HepG2 (cell line): ENCODE results near the gene RHOT2. TPM values are rescaled to one million over a fixed set of nuclear protein-coding genes. Genes with fewer than 3 reads are reported as not detected.

ENCODE experiments used
- AKAP8 ChIP-seq: sonication (generic); formaldehyde crosslinking; IDR thresholded peaks from 2 replicates; pipeline ENCODE4 v1.5.1; 2020; ENCODE audit warnings: mild to moderate bottlenecking, missing genetic modification reagents
- CHD4 ChIP-seq: fragments of 200-600 bp; sonication (generic); IDR thresholded peaks from 2 replicates; pipeline ENCODE4 v1.7.0; 2017; ENCODE audit warnings: mild to moderate bottlenecking, low read length, borderline replicate concordance
- FOXC1 ChIP-seq: sonication (generic); formaldehyde crosslinking; IDR thresholded peaks from 2 replicates; pipeline ENCODE4 v1.8.0; 2022; ENCODE audit warnings: mild to moderate bottlenecking, missing genetic modification reagents, borderline replicate concordance
- HIVEP1 ChIP-seq: sonication (generic); formaldehyde crosslinking; IDR thresholded peaks from 2 replicates; pipeline ENCODE4 v1.4.0; 2020; ENCODE audit warnings: mild to moderate bottlenecking, missing genetic modification reagents
- HOXA9 ChIP-seq: sonication (generic); formaldehyde crosslinking; IDR thresholded peaks from 2 replicates; pipeline ENCODE4 v1.8.1; 2022; ENCODE audit warnings: missing genetic modification reagents, mild to moderate bottlenecking, moderate library complexity, borderline replicate concordance
- KDM3A ChIP-seq: IDR thresholded peaks from 2 replicates; pipeline ENCODE4 v1.6.1; 2018; ENCODE audit warnings: low read depth, missing compliant biosample characterization
- KLF11 ChIP-seq: IDR thresholded peaks from 2 replicates; pipeline ENCODE4 v1.6.1; 2016; ENCODE audit warnings: missing compliant biosample characterization
- LBX2 ChIP-seq: sonication (generic); formaldehyde crosslinking; IDR thresholded peaks from 2 replicates; pipeline ENCODE4 v1.5.0; 2020; ENCODE audit warnings: missing genetic modification reagents, mild to moderate bottlenecking, borderline replicate concordance
- MED13 ChIP-seq: sonication (generic); formaldehyde crosslinking; IDR thresholded peaks from 2 replicates; pipeline ENCODE4 v1.5.0; 2020; ENCODE audit warnings: missing genetic modification reagents
- NRL ChIP-seq: sonication (generic); formaldehyde crosslinking; IDR thresholded peaks from 2 replicates; pipeline ENCODE4 v1.5.0; 2020; ENCODE audit warnings: missing genetic modification reagents, mild to moderate bottlenecking, moderate library complexity, borderline replicate concordance
- PCBP2 ChIP-seq: fragments of 200-400 bp; formaldehyde crosslinking; optimal IDR thresholded peaks from 2 replicates; pipeline ENCODE3; 2018; ENCODE audit warnings: low read length, low read depth; ENCODE audit not compliant: poor library complexity, severe bottlenecking
- SMC3 ChIP-seq: IDR thresholded peaks from 2 replicates; pipeline ENCODE4 v1.6.1; 2011; ENCODE audit warnings: low read length, improper control_type of control experiment
- SNRNP70 ChIP-seq: fragments of 200-400 bp; formaldehyde crosslinking; IDR thresholded peaks from 2 replicates; pipeline ENCODE4 v1.6.1; 2017; ENCODE audit warnings: mild to moderate bottlenecking, low read depth, low read length, moderate library complexity
- TEAD2 ChIP-seq: sonication (generic); formaldehyde crosslinking; IDR thresholded peaks from 2 replicates; pipeline ENCODE4 v1.9.0; 2021; ENCODE audit warnings: missing genetic modification reagents
- ZEB1 ChIP-seq: IDR thresholded peaks from 2 replicates; pipeline ENCODE4 v1.6.1; 2012; ENCODE audit warnings: mild to moderate bottlenecking, low read depth, inconsistent platforms; ENCODE audit not compliant: insufficient replicate concordance
- ZNF558 ChIP-seq: sonication (generic); formaldehyde crosslinking; IDR thresholded peaks from 2 replicates; pipeline ENCODE4 v1.9.0; 2022; ENCODE audit warnings: mild to moderate bottlenecking, missing genetic modification reagents, borderline replicate concordance
- ZNF562 ChIP-seq: sonication (generic); formaldehyde crosslinking; IDR thresholded peaks from 2 replicates; pipeline ENCODE4 v1.8.0; 2022; ENCODE audit warnings: missing genetic modification reagents, borderline replicate concordance
- polyA plus RNA-seq, 8 experiments: library from polyadenylated mRNA; depleted of rRNA in 3 of 8; stranded (reverse) in 7 of 8; unstranded in 1 of 8; fragments of >200 nt; fragmentation: Illumina TruSeq in 4 of 8; extraction: Trizol in 4 of 8; gene quantifications; 2 replicates each; pipeline versions ENCODE4 v1.2.1 to v1.2.3, GENCODE V29; 2011 to 2016; ENCODE audit warnings: low read depth in 4 of 8, missing spikeins in 1 of 8, mixed read lengths in 1 of 8; ENCODE audit not compliant: insufficient read depth in 1 of 8
- total RNA-seq, 5 experiments: library from RNA; depleted of rRNA; stranded (reverse); fragments of >200 nt; fragmentation: Illumina TruSeq; extraction: Trizol; gene quantifications; 2 replicates each; pipeline ENCODE4 v1.2.3, GENCODE V29; 2016; ENCODE audit warnings: low read depth in 1 of 5
- TF ChIP-seq, protein P1 (sequence below): sonication (generic); formaldehyde crosslinking; IDR thresholded peaks from 2 replicates; pipeline ENCODE4 v1.5.1; 2020; ENCODE audit warnings: missing genetic modification reagents, mild to moderate bottlenecking, borderline replicate concordance
- TF ChIP-seq, protein P2 (sequence below): sonication (generic); formaldehyde crosslinking; IDR thresholded peaks from 2 replicates; pipeline ENCODE4 v1.4.0; 2020; ENCODE audit warnings: mild to moderate bottlenecking, missing genetic modification reagents, borderline replicate concordance
- TF ChIP-seq, protein P3 (sequence below): sonication (generic); formaldehyde crosslinking; IDR thresholded peaks from 2 replicates; pipeline ENCODE4 v1.9.0; 2022; ENCODE audit warnings: missing genetic modification reagents, mild to moderate bottlenecking, borderline replicate concordance

Gene RHOT2
- total and polyA plus RNA-seq, 2 of the 13 experiments (the other 11 are each of a cell fraction or from before 2014, with no cell fraction given) = 63.6 to 76.9 TPM

- TF ChIP-seq ZNF562 (CRISPR knock-in tag) (peak; percentile 56; the same call in 1 of the 2 replicates), PCBP2 (no peak), TEAD2 (peak; percentile 81; the same call in 1 of the 2 replicates), KDM3A (peak; percentile 83), AKAP8 (peak; percentile 97), SNRNP70 (no peak), MED13 (CRISPR knock-in tag) (no peak; the same call in 1 of the 2 replicates), CHD4 (no peak), KLF11 (CRISPR knock-in tag) (no peak), FOXC1 (CRISPR knock-in tag) (peak; percentile 98), NRL (CRISPR knock-in tag) (peak; percentile 98), ZEB1 (no peak), ZNF558 (peak; percentile 79; the same call in 1 of the 2 replicates), HOXA9 (CRISPR knock-in tag) (no peak), LBX2 (CRISPR knock-in tag) (peak; percentile 76; the same call in 1 of the 2 replicates), SMC3 (no peak), HIVEP1 (CRISPR knock-in tag) (peak; percentile 99)
- TF ChIP-seq, protein P1, sequence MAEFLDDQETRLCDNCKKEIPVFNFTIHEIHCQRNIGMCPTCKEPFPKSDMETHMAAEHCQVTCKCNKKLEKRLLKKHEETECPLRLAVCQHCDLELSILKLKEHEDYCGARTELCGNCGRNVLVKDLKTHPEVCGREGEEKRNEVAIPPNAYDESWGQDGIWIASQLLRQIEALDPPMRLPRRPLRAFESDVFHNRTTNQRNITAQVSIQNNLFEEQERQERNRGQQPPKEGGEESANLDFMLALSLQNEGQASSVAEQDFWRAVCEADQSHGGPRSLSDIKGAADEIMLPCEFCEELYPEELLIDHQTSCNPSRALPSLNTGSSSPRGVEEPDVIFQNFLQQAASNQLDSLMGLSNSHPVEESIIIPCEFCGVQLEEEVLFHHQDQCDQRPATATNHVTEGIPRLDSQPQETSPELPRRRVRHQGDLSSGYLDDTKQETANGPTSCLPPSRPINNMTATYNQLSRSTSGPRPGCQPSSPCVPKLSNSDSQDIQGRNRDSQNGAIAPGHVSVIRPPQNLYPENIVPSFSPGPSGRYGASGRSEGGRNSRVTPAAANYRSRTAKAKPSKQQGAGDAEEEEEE (CRISPR knock-in tag) = no peak
- TF ChIP-seq, protein P2, sequence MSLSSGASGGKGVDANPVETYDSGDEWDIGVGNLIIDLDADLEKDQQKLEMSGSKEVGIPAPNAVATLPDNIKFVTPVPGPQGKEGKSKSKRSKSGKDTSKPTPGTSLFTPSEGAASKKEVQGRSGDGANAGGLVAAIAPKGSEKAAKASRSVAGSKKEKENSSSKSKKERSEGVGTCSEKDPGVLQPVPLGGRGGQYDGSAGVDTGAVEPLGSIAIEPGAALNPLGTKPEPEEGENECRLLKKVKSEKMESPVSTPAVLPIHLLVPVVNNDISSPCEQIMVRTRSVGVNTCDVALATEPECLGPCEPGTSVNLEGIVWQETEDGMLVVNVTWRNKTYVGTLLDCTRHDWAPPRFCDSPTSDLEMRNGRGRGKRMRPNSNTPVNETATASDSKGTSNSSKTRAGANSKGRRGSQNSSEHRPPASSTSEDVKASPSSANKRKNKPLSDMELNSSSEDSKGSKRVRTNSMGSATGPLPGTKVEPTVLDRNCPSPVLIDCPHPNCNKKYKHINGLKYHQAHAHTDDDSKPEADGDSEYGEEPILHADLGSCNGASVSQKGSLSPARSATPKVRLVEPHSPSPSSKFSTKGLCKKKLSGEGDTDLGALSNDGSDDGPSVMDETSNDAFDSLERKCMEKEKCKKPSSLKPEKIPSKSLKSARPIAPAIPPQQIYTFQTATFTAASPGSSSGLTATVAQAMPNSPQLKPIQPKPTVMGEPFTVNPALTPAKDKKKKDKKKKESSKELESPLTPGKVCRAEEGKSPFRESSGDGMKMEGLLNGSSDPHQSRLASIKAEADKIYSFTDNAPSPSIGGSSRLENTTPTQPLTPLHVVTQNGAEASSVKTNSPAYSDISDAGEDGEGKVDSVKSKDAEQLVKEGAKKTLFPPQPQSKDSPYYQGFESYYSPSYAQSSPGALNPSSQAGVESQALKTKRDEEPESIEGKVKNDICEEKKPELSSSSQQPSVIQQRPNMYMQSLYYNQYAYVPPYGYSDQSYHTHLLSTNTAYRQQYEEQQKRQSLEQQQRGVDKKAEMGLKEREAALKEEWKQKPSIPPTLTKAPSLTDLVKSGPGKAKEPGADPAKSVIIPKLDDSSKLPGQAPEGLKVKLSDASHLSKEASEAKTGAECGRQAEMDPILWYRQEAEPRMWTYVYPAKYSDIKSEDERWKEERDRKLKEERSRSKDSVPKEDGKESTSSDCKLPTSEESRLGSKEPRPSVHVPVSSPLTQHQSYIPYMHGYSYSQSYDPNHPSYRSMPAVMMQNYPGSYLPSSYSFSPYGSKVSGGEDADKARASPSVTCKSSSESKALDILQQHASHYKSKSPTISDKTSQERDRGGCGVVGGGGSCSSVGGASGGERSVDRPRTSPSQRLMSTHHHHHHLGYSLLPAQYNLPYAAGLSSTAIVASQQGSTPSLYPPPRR (CRISPR knock-in tag) = peak; percentile 44; the same call in 1 of the 2 replicates
- TF ChIP-seq, protein P3, sequence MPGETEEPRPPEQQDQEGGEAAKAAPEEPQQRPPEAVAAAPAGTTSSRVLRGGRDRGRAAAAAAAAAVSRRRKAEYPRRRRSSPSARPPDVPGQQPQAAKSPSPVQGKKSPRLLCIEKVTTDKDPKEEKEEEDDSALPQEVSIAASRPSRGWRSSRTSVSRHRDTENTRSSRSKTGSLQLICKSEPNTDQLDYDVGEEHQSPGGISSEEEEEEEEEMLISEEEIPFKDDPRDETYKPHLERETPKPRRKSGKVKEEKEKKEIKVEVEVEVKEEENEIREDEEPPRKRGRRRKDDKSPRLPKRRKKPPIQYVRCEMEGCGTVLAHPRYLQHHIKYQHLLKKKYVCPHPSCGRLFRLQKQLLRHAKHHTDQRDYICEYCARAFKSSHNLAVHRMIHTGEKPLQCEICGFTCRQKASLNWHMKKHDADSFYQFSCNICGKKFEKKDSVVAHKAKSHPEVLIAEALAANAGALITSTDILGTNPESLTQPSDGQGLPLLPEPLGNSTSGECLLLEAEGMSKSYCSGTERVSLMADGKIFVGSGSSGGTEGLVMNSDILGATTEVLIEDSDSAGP (CRISPR knock-in tag) = peak; percentile 96
Measured at GRCh38 chr16:648781-649589, 18.9 kb upstream of the RHOT2 start, which contains the start of gene WDR90 (continued).
